ENCODE measurements around the gene KLK8. TPM values are rescaled to one million over a fixed set of nuclear protein-coding genes. Genes with fewer than 3 reads are reported as not detected.
"Not testable (repeated sequence)": the region's sequence is repeated elsewhere in the genome, so short reads cannot be mapped to it uniquely, and the experiment has no call there.

KLK8 gene
- polyA plus RNA-seq, 1 of the 3 experiments (the other 2 are of a cell fraction) = not detected

- TF ChIP-seq IRF3 (IDR thresholded peaks at IDR 0.05; ENCODE audit: low read depth, low read length) = no peak
- TF ChIP-seq NFIC (IDR thresholded peaks at IDR 0.05; ENCODE audit: borderline replicate concordance) = no peak
- no peak for TF ChIP-seq ELF1 (IDR thresholded peaks at IDR 0.05)
- no peak for TF ChIP-seq MXI1 (IDR thresholded peaks at IDR 0.05; ENCODE audit: low read depth, low read length)
- TF ChIP-seq FOXM1 (IDR thresholded peaks at IDR 0.05; ENCODE audit: low read depth) = no peak
- no peak for TF ChIP-seq GABPA (IDR thresholded peaks at IDR 0.05; ENCODE audit: low read depth)
Measured at GRCh38 chr19:50972795-50973376, 28.5 kb downstream of the KLK8 start (continued).

- H3K27ac ChIP-seq (ENCODE audit: low read depth in 2 of 2, low read length in 1 of 2); H3K79me2 ChIP-seq (ENCODE audit: insufficient read depth); H3K9me3 ChIP-seq; H3K9ac ChIP-seq; H3K36me3 ChIP-seq (replicated peaks in 1 of 2; ENCODE audit: control insufficient read depth in 1 of 2, insufficient read depth in 2 of 2, low read length in 1 of 2); CTCF ChIA-PET; POLR2A ChIA-PET; H3K4me1 ChIP-seq (ENCODE audit: control insufficient read depth in 1 of 2, insufficient read depth in 2 of 2, low read depth in 1 of 2, low read length in 1 of 2); H4K20me1 ChIP-seq (ENCODE audit: insufficient read depth); H3K9me2 ChIP-seq; H3K4me3 ChIP-seq (ENCODE audit: low read depth in 2 of 2, low read length in 1 of 2); H3K4me2 ChIP-seq; H2AFZ ChIP-seq (ENCODE audit: low read depth); DNase-seq; H3F3A ChIP-seq (replicated peaks; ENCODE audit: insufficient read depth): not testable (repeated sequence)
- peaks cover 55% of the 10 kb centered on the region for H3K27me3 ChIP-seq (ENCODE audit: insufficient read depth)
- WGBS (ENCODE audit: low lambda C conversion rate) = 17% methylated on average over 3 of the region's 3 CpGs
Measured at GRCh38 chr19:50969810-50970209, 31.6 kb downstream of the KLK8 start.

- Histone ChIP-seq H3K27ac (ENCODE audit: low read depth in 2 of 2, low read length in 1 of 2) (no peak within 1 kb of the TSS), H3K4me1 (ENCODE audit: control insufficient read depth in 1 of 2, insufficient read depth in 2 of 2, low read depth in 1 of 2, low read length in 1 of 2) (no peaks in the 10 kb centered on the region), H3K79me2 (ENCODE audit: insufficient read depth) (no peaks in the 10 kb centered on the region), H3K4me3 (ENCODE audit: low read depth in 2 of 2, low read length in 1 of 2) (no peak within 1 kb of the TSS), H3K4me2 (no peak within 1 kb of the TSS), H3K9me3 (no peaks in the 10 kb centered on the region), H2AFZ (ENCODE audit: low read depth) (no peak within 1 kb of the TSS), H3F3A (replicated peaks; ENCODE audit: insufficient read depth) (no peaks in the 10 kb centered on the region), H4K20me1 (ENCODE audit: insufficient read depth) (no peaks in the 10 kb centered on the region), H3K27me3 (ENCODE audit: insufficient read depth) (peaks cover 56% of the 10 kb centered on the region), H3K9ac (no peak within 1 kb of the TSS), H3K9me2 (no peaks in the 10 kb centered on the region), H3K36me3 (replicated peaks in 1 of 2; ENCODE audit: control insufficient read depth in 1 of 2, insufficient read depth in 2 of 2, low read length in 1 of 2) (no peaks in the 10 kb centered on the region)
- no peak for TF ChIP-seq REST (IDR thresholded peaks at IDR 0.05; ENCODE audit: low read depth, low read length)
- TF ChIP-seq RFX5 (IDR thresholded peaks at IDR 0.05; ENCODE audit: low read length) = no peak
- no peak for TF ChIP-seq PBX3 (IDR thresholded peaks at IDR 0.05)
- TF ChIP-seq NFIC (IDR thresholded peaks at IDR 0.05; ENCODE audit: borderline replicate concordance) = no peak
- no peak for TF ChIP-seq GABPA (IDR thresholded peaks at IDR 0.05; ENCODE audit: low read depth)
- no peak for TF ChIP-seq USF2 (IDR thresholded peaks at IDR 0.05; ENCODE audit: borderline replicate concordance, low read depth, low read length)
- no peak for TF ChIP-seq SIN3A (IDR thresholded peaks at IDR 0.05; ENCODE audit: borderline replicate concordance, low read depth, low read length)
- no peak for TF ChIP-seq RXRA (IDR thresholded peaks at IDR 0.05; ENCODE audit: borderline replicate concordance, low read depth)
- no peak for TF ChIP-seq POLR2AphosphoS5 (IDR thresholded peaks at IDR 0.05; ENCODE audit: low read depth, low read length)
- TF ChIP-seq IRF3 (IDR thresholded peaks at IDR 0.05; ENCODE audit: low read depth, low read length) = no peak
- TF ChIP-seq JUND (IDR thresholded peaks at IDR 0.05) = no peak
- TF ChIP-seq FOXJ3 (CRISPR knock-in tag; IDR thresholded peaks at IDR 0.05) = no peak
- no peak for TF ChIP-seq YY1 (IDR thresholded peaks at IDR 0.05; ENCODE audit: low read depth)
- CTCF ChIA-PET = no interaction called here
- WGBS (ENCODE audit: low lambda C conversion rate) = 34% methylated on average over 7 of the region's 19 CpGs
- no peak for DNase-seq
- POLR2A ChIA-PET = no interaction called here
Measured at GRCh38 chr19:50969413-50969760, 32.0 kb downstream of the KLK8 start, which contains the start of gene KLK6. Gene KLK6, minus strand, starts transcription at chr19:50969591. Its CDS starts 1,487 bp downstream, at chr19:50968104.

Measured in SK-N-SH (cell line).